Occipital lobe (tissue), 2 donors: ENCODE measurements around the gene TNRC6B. TPM values are rescaled to one million over a fixed set of nuclear protein-coding genes. Genes with fewer than 3 reads are reported as not detected.
"Not testable (repeated sequence)": the region's sequence is repeated elsewhere in the genome, so short reads cannot be mapped to it uniquely, and the experiment has no call there.

Experiments used
- DNase-seq: peaks from one replicate; lab custom pipeline; 2025; lab: John Stamatoyannopoulos, UW
- total RNA-seq: library from RNA; depleted of rRNA; stranded (reverse); fragments of >200 nt; gene quantifications from one replicate; pipeline ENCODE4 v1.2.3, GENCODE V29; 2014

TNRC6B gene
- total RNA-seq, 1 donor from 2014 or later = 44.3 TPM

DNA sequence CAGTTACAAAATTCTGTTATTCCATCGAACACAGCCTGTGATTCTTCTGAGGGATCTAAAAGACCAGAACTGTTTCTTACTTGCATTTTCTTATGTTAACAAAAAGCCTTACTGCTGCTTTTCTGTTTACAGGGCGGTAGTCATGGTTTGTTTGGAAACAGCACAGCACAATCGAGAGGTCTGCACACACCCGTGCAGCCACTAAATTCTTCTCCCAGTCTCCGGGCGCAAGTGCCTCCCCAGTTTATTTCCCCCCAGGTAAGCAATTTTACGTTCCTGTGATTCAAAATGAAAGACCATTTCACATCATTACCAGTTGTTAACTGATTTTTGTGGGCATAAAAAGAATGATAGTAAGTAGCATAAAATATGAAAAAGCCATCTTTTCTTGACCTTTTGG, 107.8 kb downstream of the TNRC6B start:
- DNase-seq = no peak

DNA sequence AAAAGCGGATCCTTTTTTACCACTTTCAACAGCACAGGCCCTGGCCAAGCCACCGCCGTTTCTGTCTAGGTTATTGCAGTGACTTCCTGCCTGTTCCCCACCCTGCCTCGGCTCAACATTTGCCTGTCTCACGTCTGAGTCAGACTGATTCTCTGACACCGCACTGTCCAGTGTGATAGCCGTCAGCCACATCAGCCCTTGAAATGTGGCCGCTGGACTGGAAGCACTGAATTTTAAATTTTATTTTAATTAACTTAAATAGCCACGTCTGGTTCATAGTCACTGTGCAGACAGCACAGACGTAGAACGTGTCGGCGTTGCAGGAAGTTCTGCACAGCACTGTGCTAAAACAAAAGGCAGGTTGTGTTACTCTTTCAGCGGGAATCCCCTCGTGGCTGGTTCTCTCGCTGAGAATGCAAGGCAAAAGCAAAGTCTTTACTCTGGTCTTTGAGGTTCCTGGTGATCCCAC, 112.3 kb downstream of the TNRC6B start:
- no peak for DNase-seq

- DNase-seq = no peak
These were observed 112.8 kb downstream of the TNRC6B start for GRCh38 chr22:40290516-40290915.

DNA sequence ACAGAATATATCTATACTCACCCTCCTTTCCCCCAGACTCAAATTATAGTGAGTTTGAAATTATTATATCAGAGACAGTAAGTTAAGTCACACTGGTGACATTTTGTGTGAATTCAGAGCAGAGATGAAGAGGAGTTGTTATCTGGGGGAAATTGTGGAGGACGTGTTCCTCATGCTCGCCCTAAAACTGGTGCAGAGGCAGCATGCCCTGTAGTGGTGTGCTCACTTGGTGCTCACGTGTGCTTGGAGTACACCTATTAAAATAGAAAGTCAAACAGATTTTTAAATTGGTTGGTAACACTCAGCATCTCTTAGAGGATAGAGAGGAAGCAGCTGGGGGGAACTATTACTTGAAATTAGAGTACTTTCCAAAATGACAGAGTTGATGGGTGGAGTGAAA, 117.0 kb downstream of the TNRC6B start:
- DNase-seq = no peak

GRCh38 chr22:40300316-40300715, 122.6 kb downstream of the TNRC6B start:
- DNase-seq = no peak

- peak; percentile 33 for DNase-seq
These were observed 123.4 kb downstream of the TNRC6B start for GRCh38 chr22:40300884-40301672.

- DNase-seq = no peak
These were observed 124.4 kb downstream of the TNRC6B start for GRCh38 chr22:40302149-40302548.

GRCh38 chr22:40305625-40306024, 127.9 kb downstream of the TNRC6B start:
- DNase-seq = no peak

- no peak for DNase-seq
These were observed 131.4 kb downstream of the TNRC6B start for GRCh38 chr22:40308999-40309573.

DNA sequence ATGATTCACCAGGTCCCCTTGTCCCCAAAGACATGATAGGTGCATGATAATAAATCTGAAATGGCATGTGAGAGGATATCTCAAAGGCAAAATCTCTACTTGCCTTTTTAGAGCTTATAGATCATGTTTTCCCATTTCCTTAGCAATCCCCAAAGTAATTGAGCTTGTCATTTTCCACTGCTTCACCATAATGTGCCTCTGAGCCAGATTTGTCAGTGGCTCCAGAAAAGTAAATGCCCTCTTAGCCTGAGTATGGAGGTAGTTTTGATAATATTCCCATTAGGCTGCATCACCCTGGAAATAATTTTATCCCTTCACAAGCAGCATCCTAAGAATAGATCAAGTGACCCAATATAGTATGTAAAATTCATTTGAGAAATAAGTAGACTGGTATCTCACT, 131.9 kb downstream of the TNRC6B start:
- no peak for DNase-seq

DNA sequence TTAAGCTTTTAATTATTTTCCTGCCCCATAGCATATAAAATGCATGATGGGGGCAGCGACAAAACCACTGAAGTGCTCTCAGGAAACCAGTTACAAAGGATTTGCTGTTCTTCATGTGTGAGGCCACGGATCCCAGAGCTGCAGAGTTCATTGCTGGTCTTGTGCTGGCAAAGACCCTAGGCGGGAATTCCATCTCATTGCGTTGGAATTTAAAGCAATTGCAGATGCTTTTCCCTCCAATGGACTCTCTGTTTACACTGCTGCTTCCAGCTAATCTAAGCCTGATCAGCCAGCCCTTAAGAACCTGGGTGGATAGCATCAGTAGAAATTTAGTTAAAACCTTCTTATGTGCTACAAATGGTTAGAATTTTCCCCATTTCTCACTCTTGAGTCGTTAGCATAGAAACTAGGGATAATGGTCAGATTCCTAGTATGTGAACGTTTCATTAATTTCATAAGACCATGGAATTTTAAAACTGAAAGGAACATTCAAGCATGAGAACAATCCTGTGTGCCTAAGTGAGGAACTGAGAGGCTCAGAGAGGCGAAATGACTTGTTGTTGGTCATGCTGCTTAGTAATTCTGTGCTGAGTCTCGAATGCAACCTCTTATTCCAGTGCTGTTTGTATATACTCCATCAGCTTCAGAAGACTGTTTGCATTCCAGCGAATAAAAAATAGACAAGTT, 132.5 kb downstream of the TNRC6B start:
- DNase-seq = no peak

DNA sequence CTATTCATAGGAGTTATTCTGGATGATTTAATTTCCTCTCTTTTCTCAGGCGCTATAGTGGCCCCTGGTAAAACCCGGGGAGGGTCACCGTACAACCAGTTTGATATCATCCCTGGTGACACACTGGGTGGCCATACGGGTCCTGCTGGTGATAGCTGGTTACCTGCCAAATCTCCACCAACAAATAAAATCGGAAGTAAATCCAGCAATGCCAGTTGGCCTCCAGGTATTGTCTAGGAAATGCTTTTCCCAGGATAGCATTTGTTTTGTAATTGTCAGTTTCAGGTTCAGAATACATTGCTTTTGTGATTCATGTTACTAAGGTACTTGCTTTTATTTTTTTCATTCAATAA, 133.0 kb downstream of the TNRC6B start:
- DNase-seq = no peak

DNA sequence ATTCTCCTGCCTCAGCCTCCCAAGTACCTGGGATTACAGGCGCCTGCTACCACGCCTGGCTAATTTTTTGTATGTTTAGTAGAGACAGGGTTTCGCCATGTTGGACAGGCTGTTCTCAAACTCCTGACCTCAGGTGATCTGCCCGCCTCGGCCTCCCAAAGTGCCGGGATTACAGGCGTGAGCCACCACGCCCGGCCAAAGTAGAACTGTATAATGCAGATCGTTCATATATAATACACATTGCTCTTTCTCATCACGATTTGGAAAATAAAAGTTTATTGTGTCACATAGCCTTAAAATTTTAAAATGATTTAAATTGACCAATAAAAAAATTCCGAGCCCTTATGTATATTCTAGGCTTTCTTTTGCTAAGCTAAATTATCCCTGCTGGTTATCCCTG, 133.9 kb downstream of the TNRC6B start:
- DNase-seq = not testable (repeated sequence)

DNA sequence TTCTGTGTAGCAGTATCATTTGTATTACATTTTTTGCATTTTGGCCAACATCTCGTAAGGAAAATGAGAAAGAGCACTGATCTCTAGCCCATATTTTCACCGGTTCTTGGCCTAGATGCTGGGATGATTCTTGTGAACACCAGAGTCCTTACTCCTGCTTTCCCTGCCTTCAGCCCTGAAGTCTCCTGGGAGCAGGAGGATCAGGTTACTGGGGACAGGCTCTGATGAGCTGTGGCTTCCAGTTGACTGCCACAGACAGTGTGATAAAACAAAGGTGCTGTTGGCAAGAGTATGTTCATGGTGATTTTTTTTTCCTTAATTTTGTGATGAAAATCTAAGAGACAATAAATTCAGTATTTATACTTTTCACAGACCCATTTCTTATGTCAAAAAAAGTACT, 134.3 kb downstream of the TNRC6B start:
- no peak for DNase-seq

- no peak for DNase-seq
These were observed 135.3 kb downstream of the TNRC6B start for GRCh38 chr22:40313007-40313406.

- no peak for DNase-seq
These were observed 136.3 kb downstream of the TNRC6B start for GRCh38 chr22:40314041-40314440.

DNA sequence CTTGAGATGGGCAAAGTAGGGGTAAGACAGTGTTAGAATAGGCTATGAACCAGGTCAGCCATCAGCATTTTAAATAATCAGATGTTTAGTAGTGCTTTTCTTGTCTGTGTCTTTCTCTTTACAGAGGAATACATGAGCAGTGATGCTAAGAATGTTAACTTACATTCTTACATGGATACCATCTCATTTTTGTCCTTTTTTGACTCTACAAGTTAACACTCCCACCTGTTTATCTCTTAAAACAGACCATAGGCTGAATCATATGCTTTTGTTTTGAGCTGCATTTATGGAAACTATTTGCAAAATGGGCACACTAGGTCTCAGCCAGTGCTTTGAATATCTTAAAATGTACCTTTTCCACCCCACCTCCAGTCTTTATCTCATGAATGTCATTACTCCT, 143.0 kb downstream of the TNRC6B start:
- no peak for DNase-seq

GRCh38 chr22:40322021-40322420, 144.3 kb downstream of the TNRC6B start:
- no peak for DNase-seq

GRCh38 chr22:40322818-40323447, 145.2 kb downstream of the TNRC6B start:
- DNase-seq = no peak

- no peak for DNase-seq
These were observed 146.0 kb downstream of the TNRC6B start for GRCh38 chr22:40323681-40324171.

GRCh38 chr22:40324468-40325305, 147.0 kb downstream of the TNRC6B start:
- DNase-seq = no peak
